Measurements from ENCODE around the gene ANK2.

ANK2 gene

GRCh38 chr4:113293674-113294073 is 244.2 kb downstream of the ANK2 start:
- DNase-seq = no peak

- DNase-seq = no peak
Observed at GRCh38 chr4:113294908-113295307, 245.5 kb downstream of the ANK2 start.

- no peak for DNase-seq
Observed at GRCh38 chr4:113300471-113300928, 251.0 kb downstream of the ANK2 start.

- no peak for DNase-seq
Observed at GRCh38 chr4:113302051-113302450, 252.6 kb downstream of the ANK2 start.

- no peak for DNase-seq
Observed at GRCh38 chr4:113303315-113303714, 253.9 kb downstream of the ANK2 start.

GRCh38 chr4:113311047-113311446 is 261.6 kb downstream of the ANK2 start:
- no peak for DNase-seq

- no peak for DNase-seq
Observed at GRCh38 chr4:113312529-113312928, 263.1 kb downstream of the ANK2 start.

GRCh38 chr4:113314426-113314825 is 265.0 kb downstream of the ANK2 start:
- DNase-seq = no peak

- DNase-seq = no peak
Observed at GRCh38 chr4:113316879-113317278, 267.4 kb downstream of the ANK2 start.

- DNase-seq = no peak
Observed at GRCh38 chr4:113317523-113317922, 268.1 kb downstream of the ANK2 start.

GRCh38 chr4:113322736-113323135 is 273.3 kb downstream of the ANK2 start:
- DNase-seq = no peak

- no peak for DNase-seq
Observed at GRCh38 chr4:113325876-113326615, 276.6 kb downstream of the ANK2 start.

- no peak for DNase-seq
Observed at GRCh38 chr4:113327494-113327893, 278.0 kb downstream of the ANK2 start.

- no peak for DNase-seq
Observed at GRCh38 chr4:113328514-113328913, 279.1 kb downstream of the ANK2 start.

GRCh38 chr4:113330200-113330599 is 280.7 kb downstream of the ANK2 start:
- no peak for DNase-seq

- DNase-seq = no peak
Observed at GRCh38 chr4:113331811-113332210, 282.4 kb downstream of the ANK2 start.

GRCh38 chr4:113332701-113333100 is 283.2 kb downstream of the ANK2 start:
- no peak for DNase-seq

GRCh38 chr4:113335746-113336145 is 286.3 kb downstream of the ANK2 start:
- DNase-seq = no peak

GRCh38 chr4:113336556-113336955 is 287.1 kb downstream of the ANK2 start:
- no peak for DNase-seq

GRCh38 chr4:113339430-113339813 is 290.0 kb downstream of the ANK2 start:
- no peak for DNase-seq

GRCh38 chr4:113344100-113344499 is 294.6 kb downstream of the ANK2 start:
- no peak for DNase-seq

GRCh38 chr4:113347245-113347644 is 297.8 kb downstream of the ANK2 start:
- no peak for DNase-seq

- no peak for DNase-seq
Observed at GRCh38 chr4:113349430-113349829, 300.0 kb downstream of the ANK2 start.

- no peak for DNase-seq
Observed at GRCh38 chr4:113350576-113350975, 301.1 kb downstream of the ANK2 start.
